Kidney epithelial cell (primary cell): ENCODE results near the gene SOS1. TPM values are rescaled to one million over a fixed set of nuclear protein-coding genes. Genes with fewer than 3 reads are reported as not detected.

ENCODE experiments used
- DNase-seq: peaks from one replicate; pipeline ENCODE4 v3.0.0-alpha.2; 2010; ENCODE audit warnings: low read depth
- H3K27me3 ChIP-seq: 2 replicates; pipeline ENCODE4 v1.6.0; 2011; ENCODE audit warnings: low read length; ENCODE audit not compliant: control insufficient read depth, insufficient read depth
- H3K36me3 ChIP-seq: 2 replicates; pipeline ENCODE4 v1.5.1; 2011; ENCODE audit warnings: low read length; ENCODE audit not compliant: control insufficient read depth, insufficient read depth
- H3K4me3 ChIP-seq: 2 replicates; pipeline ENCODE4 v1.5.1; 2011; ENCODE audit warnings: low read depth, mild to moderate bottlenecking, control low read depth, low read length
- total RNA-seq: library from RNA; depleted of rRNA; stranded (reverse); fragments of >200 nt; gene quantifications from 2 replicates; pipeline ENCODE4 v1.2.3, GENCODE V29; 2015
- TF ChIP-seq, protein P1 (sequence below): IDR thresholded peaks from 2 replicates; pipeline ENCODE4 v1.5.1; 2011; ENCODE audit warnings: mild to moderate bottlenecking, moderate library complexity, low read length, control low read depth, inconsistent platforms; ENCODE audit not compliant: insufficient read depth, poor library complexity, severe bottlenecking

SOS1 gene
- total RNA-seq, 1 donor from 2014 or later: 18.7 TPM

DNA sequence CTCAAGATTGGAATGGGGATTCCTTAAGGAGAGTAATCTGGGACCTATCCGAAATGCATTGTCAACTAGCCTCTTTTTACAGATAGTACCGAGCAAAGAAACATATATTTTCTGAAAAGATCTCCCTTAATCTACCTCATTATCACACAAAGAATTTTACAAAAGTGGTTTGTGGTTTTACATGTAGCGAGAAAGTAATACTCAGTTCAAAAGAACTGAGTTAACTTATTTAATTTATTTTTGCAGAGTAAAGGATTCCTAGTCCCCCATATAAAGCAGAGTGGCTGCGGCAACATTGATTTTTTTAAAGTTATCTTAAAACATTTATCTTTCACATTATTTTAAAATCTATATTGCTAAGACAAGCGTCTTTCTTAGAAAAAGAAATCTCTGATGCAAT lies 15.9 kb upstream of the SOS1 start:
- TF ChIP-seq, protein P1, sequence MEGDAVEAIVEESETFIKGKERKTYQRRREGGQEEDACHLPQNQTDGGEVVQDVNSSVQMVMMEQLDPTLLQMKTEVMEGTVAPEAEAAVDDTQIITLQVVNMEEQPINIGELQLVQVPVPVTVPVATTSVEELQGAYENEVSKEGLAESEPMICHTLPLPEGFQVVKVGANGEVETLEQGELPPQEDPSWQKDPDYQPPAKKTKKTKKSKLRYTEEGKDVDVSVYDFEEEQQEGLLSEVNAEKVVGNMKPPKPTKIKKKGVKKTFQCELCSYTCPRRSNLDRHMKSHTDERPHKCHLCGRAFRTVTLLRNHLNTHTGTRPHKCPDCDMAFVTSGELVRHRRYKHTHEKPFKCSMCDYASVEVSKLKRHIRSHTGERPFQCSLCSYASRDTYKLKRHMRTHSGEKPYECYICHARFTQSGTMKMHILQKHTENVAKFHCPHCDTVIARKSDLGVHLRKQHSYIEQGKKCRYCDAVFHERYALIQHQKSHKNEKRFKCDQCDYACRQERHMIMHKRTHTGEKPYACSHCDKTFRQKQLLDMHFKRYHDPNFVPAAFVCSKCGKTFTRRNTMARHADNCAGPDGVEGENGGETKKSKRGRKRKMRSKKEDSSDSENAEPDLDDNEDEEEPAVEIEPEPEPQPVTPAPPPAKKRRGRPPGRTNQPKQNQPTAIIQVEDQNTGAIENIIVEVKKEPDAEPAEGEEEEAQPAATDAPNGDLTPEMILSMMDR: no peak
- no peak overlapping the region for H3K4me3 ChIP-seq
- no peak for DNase-seq
- H3K36me3 ChIP-seq: no peaks in the 10 kb centered on the region
- H3K27me3 ChIP-seq: no peaks in the 10 kb centered on the region

DNA sequence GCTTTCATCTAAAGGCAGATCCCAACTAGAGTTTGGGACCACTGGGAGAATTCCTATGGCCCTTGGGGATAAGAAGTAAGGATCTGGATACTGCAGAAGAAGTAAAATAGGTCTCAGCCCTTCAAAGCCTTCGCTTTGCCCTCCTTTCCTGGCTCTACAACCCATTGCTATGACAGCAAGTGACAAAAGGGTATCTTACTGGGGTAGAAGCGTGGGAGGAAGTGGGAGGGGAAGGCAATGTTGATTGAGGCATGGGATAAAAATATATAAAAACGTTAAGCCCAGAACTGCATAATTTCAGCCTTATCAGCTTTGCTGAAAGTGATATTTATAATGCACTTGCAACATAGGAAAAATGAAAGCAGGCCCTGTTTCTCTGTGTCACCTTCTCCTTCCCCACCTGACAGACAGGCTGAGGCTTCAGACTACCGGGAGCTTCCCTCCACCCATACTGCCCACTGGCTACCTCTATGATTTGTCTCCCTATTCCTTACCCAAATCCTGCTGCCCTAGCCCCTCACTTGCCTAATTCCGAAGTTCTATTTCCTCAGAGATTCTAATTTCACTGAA lies 14.9 kb upstream of the SOS1 start:
- H3K27me3 ChIP-seq: no peaks in the 10 kb centered on the region
- no peak overlapping the region for H3K4me3 ChIP-seq
- TF ChIP-seq, protein P1: no peak
- no peak for DNase-seq
- no peaks in the 10 kb centered on the region for H3K36me3 ChIP-seq

DNA sequence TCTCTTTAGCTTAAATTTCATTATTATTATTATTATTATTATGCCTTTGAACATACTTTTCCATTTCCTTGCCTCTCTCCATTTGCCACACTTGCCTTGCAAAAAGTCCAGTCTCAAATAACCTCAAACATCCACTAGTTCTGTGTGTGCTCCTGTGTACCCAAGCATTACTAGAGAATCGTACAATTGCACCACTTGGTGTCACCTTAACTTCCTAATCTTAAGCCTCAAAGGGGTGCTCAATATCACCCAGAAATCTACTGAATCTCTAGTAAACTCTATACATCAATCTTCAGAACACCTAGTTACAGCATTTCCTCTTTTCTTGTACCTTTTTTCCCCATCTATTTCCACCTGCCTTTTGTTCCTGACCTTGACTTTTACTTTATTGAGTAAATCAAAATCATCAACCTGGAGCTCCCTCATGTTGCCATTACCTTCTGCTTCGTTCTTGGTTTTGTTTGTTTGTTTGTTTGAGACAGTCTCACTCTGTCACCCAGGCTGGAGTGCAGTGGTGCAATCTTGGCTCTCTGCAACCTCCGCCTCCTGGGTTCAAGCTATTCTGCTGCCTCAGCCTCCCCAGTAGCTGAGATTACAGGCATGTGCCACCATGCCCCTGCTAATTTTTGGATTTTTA lies 12.5 kb upstream of the SOS1 start:
- TF ChIP-seq, protein P1: no peak
- no peak overlapping the region for H3K4me3 ChIP-seq
- no peaks in the 10 kb centered on the region for H3K27me3 ChIP-seq
- no peak for DNase-seq
- H3K36me3 ChIP-seq: no peaks in the 10 kb centered on the region

DNA sequence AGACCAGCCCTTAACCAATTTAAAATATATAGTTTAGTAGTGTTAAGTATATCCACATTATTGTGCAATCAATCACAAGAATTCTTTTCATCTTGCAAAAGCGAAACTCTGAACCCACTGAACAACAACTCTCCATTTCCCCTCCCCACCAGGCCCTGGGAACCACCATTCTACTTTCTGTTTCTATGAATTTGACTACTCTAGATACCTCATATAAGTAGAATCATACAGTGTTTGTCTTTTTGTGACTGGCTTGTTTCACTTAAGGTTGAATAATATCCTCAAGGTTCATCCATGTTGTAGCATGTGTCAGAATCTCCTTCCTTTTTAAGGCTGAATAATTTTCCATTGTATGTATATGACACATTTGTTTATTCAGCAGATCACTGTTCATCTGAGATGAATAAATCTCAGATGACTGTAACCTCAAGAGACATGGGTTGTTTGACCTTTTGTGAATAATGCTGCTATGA lies 8.1 kb upstream of the SOS1 start:
- H3K36me3 ChIP-seq: no peaks in the 10 kb centered on the region
- TF ChIP-seq, protein P1: no peak
- no peak for DNase-seq
- no peaks in the 10 kb centered on the region for H3K27me3 ChIP-seq
- H3K4me3 ChIP-seq: no peak overlapping the region

DNA sequence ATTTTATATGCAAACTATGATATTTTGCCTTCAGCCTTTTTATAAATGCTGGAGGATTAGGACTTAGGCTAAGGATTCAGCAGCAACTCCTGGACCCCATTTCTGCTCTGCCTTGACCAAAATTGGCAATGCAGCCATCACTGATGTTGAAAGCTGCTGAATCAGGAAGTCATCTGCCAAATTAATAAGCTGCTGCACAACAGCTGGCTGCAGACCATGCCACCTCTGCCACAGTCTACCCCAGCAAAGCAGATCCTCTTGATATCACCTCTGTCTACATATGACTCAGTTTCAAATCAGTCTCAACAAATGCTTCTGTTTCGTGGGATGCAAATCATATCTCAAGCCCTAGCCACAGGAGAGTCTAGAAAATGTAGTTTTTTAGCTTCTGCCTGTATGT lies 7.1 kb upstream of the SOS1 start:
- no peaks in the 10 kb centered on the region for H3K27me3 ChIP-seq
- no peak overlapping the region for H3K4me3 ChIP-seq
- TF ChIP-seq, protein P1: no peak
- no peaks in the 10 kb centered on the region for H3K36me3 ChIP-seq
- DNase-seq: no peak

DNA sequence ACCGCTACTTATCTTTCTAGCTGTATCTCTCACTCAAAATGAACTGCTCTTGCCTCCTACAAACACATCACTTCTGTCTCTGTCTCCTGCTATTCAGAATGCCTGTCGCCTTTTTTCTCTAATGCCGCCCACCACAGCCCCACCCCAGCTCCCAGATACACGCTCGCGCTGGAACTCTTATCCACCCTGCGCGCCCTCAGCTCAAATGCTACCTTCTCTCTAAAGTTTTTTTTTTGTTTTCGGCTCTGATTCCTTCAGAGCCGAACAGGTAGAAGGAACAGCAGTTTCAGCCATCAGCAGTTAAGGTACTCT lies 3.9 kb upstream of the SOS1 start:
- peak overlapping the region; percentile 63 for H3K4me3 ChIP-seq
- H3K27me3 ChIP-seq: no peaks in the 10 kb centered on the region
- no peak for DNase-seq
- TF ChIP-seq, protein P1: no peak
- H3K36me3 ChIP-seq: no peaks in the 10 kb centered on the region
